H9 (cell line): Measurements from ENCODE around the gene C15orf40. TPM values are rescaled to one million over a fixed set of nuclear protein-coding genes. Genes with fewer than 3 reads are reported as not detected.

ENCODE experiments used
- DNase-seq: peaks from one replicate; pipeline ENCODE4 v3.0.0-alpha.2; 2017
- H2AFZ ChIP-seq: one replicate; pipeline ENCODE4 v1.6.1; 2013; ENCODE audit warnings: mild to moderate bottlenecking, low read length, control low read depth, moderate library complexity
- H2AK5ac ChIP-seq: 2 replicates; pipeline ENCODE4 v1.6.1; 2013; ENCODE audit warnings: low read length, control low read depth, mixed read lengths; ENCODE audit not compliant: insufficient read length
- H2BK120ac ChIP-seq: one replicate; pipeline ENCODE4 v1.6.1; 2013; ENCODE audit warnings: low read depth, mild to moderate bottlenecking, low read length, control low read depth, inconsistent platforms; ENCODE audit not compliant: poor library complexity, severe bottlenecking
- H2BK12ac ChIP-seq: 2 replicates; pipeline ENCODE4 v1.6.1; 2013; ENCODE audit warnings: low read length, control low read depth, mixed read lengths, low read depth; ENCODE audit not compliant: insufficient read length
- H2BK15ac ChIP-seq: 2 replicates; pipeline ENCODE4 v1.6.1; 2013; ENCODE audit warnings: low read depth, low read length, control low read depth
- H2BK20ac ChIP-seq: one replicate; pipeline ENCODE4 v1.6.1; 2013; ENCODE audit warnings: low read depth, mild to moderate bottlenecking, low read length, control low read depth, inconsistent platforms; ENCODE audit not compliant: poor library complexity, severe bottlenecking
- H2BK5ac ChIP-seq: 2 replicates; pipeline ENCODE4 v1.6.1; 2013; ENCODE audit warnings: low read length, control low read depth, mixed read lengths; ENCODE audit not compliant: insufficient read length
- H3K14ac ChIP-seq: 2 replicates; pipeline ENCODE4 v1.6.1; 2013; ENCODE audit warnings: low read length, control low read depth; ENCODE audit not compliant: insufficient read depth
- H3K18ac ChIP-seq: 2 replicates; pipeline ENCODE4 v1.6.1; 2013; ENCODE audit warnings: low read depth, mild to moderate bottlenecking, mixed read lengths, low read length, control low read depth; ENCODE audit not compliant: insufficient read length
- H3K23ac ChIP-seq: 2 replicates; pipeline ENCODE4 v1.6.1; 2013; ENCODE audit warnings: low read length, control low read depth, mixed read lengths, low read depth; ENCODE audit not compliant: insufficient read length
- H3K23me2 ChIP-seq: 2 replicates; pipeline ENCODE4 v1.6.1; 2013; ENCODE audit warnings: low read depth, mild to moderate bottlenecking, mixed read lengths, low read length, control low read depth; ENCODE audit not compliant: insufficient read length, poor library complexity, severe bottlenecking
- H3K27ac ChIP-seq: 2 replicates; pipeline ENCODE4 v1.5.1; 2013; ENCODE audit warnings: low read length, control low read depth, mixed read lengths, low read depth; ENCODE audit not compliant: insufficient read length
- H3K27me3 ChIP-seq: 2 replicates; pipeline ENCODE4 v1.6.1; 2013; ENCODE audit warnings: low read length, control low read depth, inconsistent platforms; ENCODE audit not compliant: insufficient read depth
- H3K4ac ChIP-seq: 2 replicates; pipeline ENCODE4 v1.6.1; 2013; ENCODE audit warnings: low read depth, mild to moderate bottlenecking, control low read depth, inconsistent platforms, low read length, moderate library complexity
- H3K4me1 ChIP-seq: 2 replicates; pipeline ENCODE4 v1.6.1; 2013; ENCODE audit warnings: low read length, control low read depth, inconsistent platforms; ENCODE audit not compliant: insufficient read depth
- H3K4me2 ChIP-seq: 2 replicates; pipeline ENCODE4 v1.6.1; 2013; ENCODE audit warnings: low read length, control low read depth, mixed read lengths; ENCODE audit not compliant: insufficient read length, insufficient read depth
- H3K56ac ChIP-seq: 2 replicates; pipeline ENCODE4 v1.6.1; 2013; ENCODE audit warnings: low read depth, mild to moderate bottlenecking, mixed read lengths, low read length, control low read depth; ENCODE audit not compliant: insufficient read length
- H3K79me1 ChIP-seq: 2 replicates; pipeline ENCODE4 v1.6.1; 2013; ENCODE audit warnings: low read depth, mild to moderate bottlenecking, moderate library complexity, low read length, control low read depth, inconsistent platforms; ENCODE audit not compliant: insufficient read depth, poor library complexity, severe bottlenecking
- H3K79me2 ChIP-seq: 2 replicates; pipeline ENCODE4 v1.6.1; 2013; ENCODE audit warnings: low read length, control low read depth, inconsistent platforms; ENCODE audit not compliant: insufficient read depth
- H3K9ac ChIP-seq: 2 replicates; pipeline ENCODE4 v1.6.1; 2013; ENCODE audit warnings: low read length, control low read depth, mixed read lengths; ENCODE audit not compliant: insufficient read length; ENCODE audit errors: extremely low read depth
- H3K9me3 ChIP-seq: one replicate; pipeline ENCODE4 v1.6.1; 2013; ENCODE audit warnings: low read depth, low read length, inconsistent platforms; ENCODE audit not compliant: control insufficient read depth
- H3T11ph ChIP-seq: one replicate; pipeline ENCODE4 v1.6.1; 2013; ENCODE audit warnings: mild to moderate bottlenecking, low read length, control low read depth, inconsistent platforms
- H4K20me1 ChIP-seq: one replicate; pipeline ENCODE4 v1.6.1; 2013; ENCODE audit not compliant: control insufficient read depth, insufficient read length, insufficient read depth
- H4K5ac ChIP-seq: 2 replicates; pipeline ENCODE4 v1.6.1; 2013; ENCODE audit warnings: low read depth, mild to moderate bottlenecking, mixed read lengths, low read length, control low read depth; ENCODE audit not compliant: insufficient read length
- H4K8ac ChIP-seq: replicated peaks from 2 replicates; pipeline ENCODE4 v1.6.1; 2013; ENCODE audit warnings: low read length, control low read depth, mixed read lengths, low read depth; ENCODE audit not compliant: insufficient read length
- H4K91ac ChIP-seq: 2 replicates; pipeline ENCODE4 v1.6.1; 2013; ENCODE audit warnings: low read depth, mild to moderate bottlenecking, moderate library complexity, mixed read lengths, low read length, control low read depth; ENCODE audit not compliant: insufficient read length
- H3K27ac Mint-ChIP-seq, 3 experiments: 2 replicates in 2 of 3; 3 replicates in 1 of 3; pipeline ENCODE4 v1.8.0; 2020 to 2021; ENCODE audit warnings: mixed read lengths in 3 of 3, mild to moderate bottlenecking in 1 of 3, moderate library complexity in 1 of 3
- H3K27me3 Mint-ChIP-seq: 2 replicates; pipeline ENCODE4 v1.8.0; 2021; ENCODE audit warnings: low read depth, mild to moderate bottlenecking, moderate library complexity, mixed read lengths
- H3K36me3 Mint-ChIP-seq, 3 experiments: 2 replicates in 2 of 3; 3 replicates in 1 of 3; pipeline ENCODE4 v1.8.0; 2020 to 2021; ENCODE audit warnings: low read depth in 3 of 3, mixed read lengths in 3 of 3; ENCODE audit not compliant: insufficient read depth in 1 of 3
- H3K4me1 Mint-ChIP-seq, 2 experiments: 2 replicates each; pipeline ENCODE4 v1.8.0; 2020; ENCODE audit warnings: mixed read lengths in 2 of 2
- H3K4me3 Mint-ChIP-seq, 2 experiments: 2 replicates in 1 of 2; 3 replicates in 1 of 2; pipeline ENCODE4 v1.8.0; 2020 to 2021; ENCODE audit warnings: mild to moderate bottlenecking in 2 of 2, mixed read lengths in 2 of 2, moderate library complexity in 1 of 2
- H3K9me3 Mint-ChIP-seq, 2 experiments: 2 replicates in 1 of 2; 3 replicates in 1 of 2; pipeline ENCODE4 v1.8.0; 2020; ENCODE audit warnings: mild to moderate bottlenecking in 2 of 2, mixed read lengths in 2 of 2, moderate library complexity in 1 of 2
- CTCF ChIP-seq: fragments of 200-600 bp; sonication (generic); conservative IDR thresholded peaks from 3 replicates; pipeline ENCODE4 v1.8.0; 2021; ENCODE audit warnings: antibody characterized with exemption, mild to moderate bottlenecking
- whole genome bisulfite sequencing: extraction: QIAGEN DNeasy Blood & Tissue Kit; methylation state at CpG from one replicate; pipeline ENCODE4 v1.1.7; 2013; ENCODE audit warnings: missing lambda C conversion rate, low lambda C conversion rate, mixed read lengths; ENCODE audit not compliant: insufficient read length; ENCODE audit errors: extremely low coverage; 5-methylcytosine and 5-hydroxymethylcytosine counted together
- total RNA-seq: library from RNA; stranded (reverse); gene quantifications from 2 replicates; pipeline ENCODE4 v1.2.1, GENCODE V29; 2021

The C15orf40 gene
- total RNA-seq, 1 experiment from 2014 or later = 11.5 TPM

DNA sequence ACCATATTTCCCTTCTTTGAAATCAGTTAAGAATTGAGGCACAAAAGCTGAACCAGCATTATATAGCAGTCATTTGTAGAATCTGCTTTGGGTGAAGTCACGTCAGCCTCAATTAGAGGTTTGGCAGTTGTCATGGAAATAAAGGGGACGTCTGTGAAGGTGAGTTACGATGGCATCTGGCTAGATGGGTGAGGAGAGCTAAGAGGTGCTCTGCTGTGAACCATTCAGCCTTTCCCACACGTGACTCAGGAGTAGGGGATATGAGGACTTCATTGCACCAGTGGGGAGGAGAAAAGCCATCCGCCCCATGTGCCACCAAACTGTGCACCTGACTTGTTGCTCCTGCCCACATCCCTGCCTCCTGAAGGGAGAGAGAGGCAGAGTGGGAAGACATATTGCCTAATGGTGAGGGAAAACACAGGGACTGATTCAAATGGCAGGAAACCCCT lies 2.8 kb upstream of the C15orf40 start:
- H3T11ph ChIP-seq = no peak overlapping the region
- Mint-ChIP-seq H3K4me3 (no peak overlapping the region), H3K27ac (no peak overlapping the region)

More for the DNA sequence above, 2.8 kb upstream of the C15orf40 start:
- DNase-seq = no peak
- Histone ChIP-seq H3K23me2 (peaks cover 5% of the 10 kb centered on the region), H3K79me2 (no peaks in the 10 kb centered on the region; the same call in 1 of the 2 replicates), H2BK120ac (no peak overlapping the region), H3K18ac (no peak overlapping the region), H4K5ac (no peak overlapping the region), H3K9me3 (no peaks in the 10 kb centered on the region), H2BK15ac (no peak overlapping the region), H2AFZ (no peak overlapping the region), H4K20me1 (no peaks in the 10 kb centered on the region), H3K23ac (no peak overlapping the region), H3K56ac (no peak overlapping the region), H3K27me3 (no peaks in the 10 kb centered on the region), H3K79me1 (no peaks in the 10 kb centered on the region), H3K4me1 (no peaks in the 10 kb centered on the region), H4K8ac (no peak overlapping the region), H3K27ac (no peak overlapping the region), H4K91ac (no peak overlapping the region), H3K9ac (no peak overlapping the region), H3K4me2 (no peak overlapping the region), H2BK12ac (no peak overlapping the region), H2AK5ac (no peak overlapping the region), H3K4ac (no peak overlapping the region), H2BK20ac (no peak overlapping the region), H2BK5ac (no peak overlapping the region), H3K14ac (no peak overlapping the region)
- H3K36me3 Mint-ChIP-seq = peaks cover 14 to 38% (median 29%) of the 10 kb centered on the region in 3 experiments
- H3K27me3 Mint-ChIP-seq = peaks cover 3% of the 10 kb centered on the region; the same call in 1 of the 2 replicates
- peaks cover 5 to 10% of the 10 kb centered on the region in 2 experiments; a peak in 3 of 5 replicates for H3K9me3 Mint-ChIP-seq
- peaks cover 30 to 35% of the 10 kb centered on the region in 2 experiments for H3K4me1 Mint-ChIP-seq
- TF ChIP-seq CTCF = no peak
- WGBS = no CpG with 5 or more reads among the region's 5 CpGs
